AG04450 (cell line): ENCODE results near the gene DRC7. TPM values are rescaled to one million over a fixed set of nuclear protein-coding genes. Genes with fewer than 3 reads are reported as not detected.

Experiments
- CTCF ChIA-PET: fragments of 300-600, 350-600 bp; formaldehyde crosslinking; extraction: SDS; loops from one replicate; lab custom pipeline; 2022; ENCODE audit warnings: antibody characterized with exemption, inconsistent platforms; lab: Charles Lee
- POLR2A ChIA-PET: fragments of 350-600 bp; formaldehyde crosslinking; extraction: SDS; loops from one replicate; lab custom pipeline; 2021; ENCODE audit warnings: antibody characterized with exemption, inconsistent platforms; lab: Yijun Ruan, JAX
- DNase-seq: peaks from one replicate; pipeline ENCODE4 v3.0.0-alpha.2; 2011; ENCODE audit warnings: low read depth, low spot score
- H3K27ac ChIP-seq: one replicate; pipeline ENCODE4 v1.5.1; 2012; ENCODE audit warnings: low read depth, low read length, control low read depth
- H3K27me3 ChIP-seq: one replicate; pipeline ENCODE4 v1.6.0; 2012; ENCODE audit warnings: low read length; ENCODE audit not compliant: control insufficient read depth, insufficient read depth
- H3K4me3 ChIP-seq: 2 replicates; pipeline ENCODE4 v1.5.1; 2011; ENCODE audit warnings: mild to moderate bottlenecking, low read depth, low read length, control low read depth
- H3K9me3 ChIP-seq: 2 replicates; pipeline ENCODE4 v1.5.1; 2012; ENCODE audit warnings: low read length; ENCODE audit not compliant: control insufficient read depth, insufficient read depth
- CTCF ChIP-seq: IDR thresholded peaks from 2 replicates; pipeline ENCODE4 v1.5.1; 2011; ENCODE audit warnings: low read depth, low read length, control low read depth, inconsistent platforms
- polyA plus RNA-seq: library from polyadenylated mRNA; depleted of rRNA; stranded (reverse); fragments of >200 nt; gene quantifications from 2 replicates; pipeline ENCODE4 v1.2.3, GENCODE V29; 2011

DRC7 gene
- polyA plus RNA-seq, 1 experiment = not detected

GRCh38 chr16:57688987-57689761 is 5.4 kb upstream of the DRC7 start:
- CTCF ChIA-PET = no interaction called here
- DNase-seq = no peak
- no peak overlapping the region for H3K4me3 ChIP-seq
- TF ChIP-seq CTCF = no peak
- H3K27me3 ChIP-seq = peaks cover 54% of the 10 kb centered on the region
- POLR2A ChIA-PET = no interaction called here
- H3K27ac ChIP-seq = no peak overlapping the region
- H3K9me3 ChIP-seq = no peaks in the 10 kb centered on the region

GRCh38 chr16:57689762-57690558 is 4.6 kb upstream of the DRC7 start:
- CTCF ChIA-PET = no interaction called here
- peaks cover 50% of the 10 kb centered on the region for H3K27me3 ChIP-seq
- no peak overlapping the region for H3K27ac ChIP-seq
- POLR2A ChIA-PET = no interaction called here
- no peak overlapping the region for H3K4me3 ChIP-seq
- TF ChIP-seq CTCF = no peak
- no peaks in the 10 kb centered on the region for H3K9me3 ChIP-seq
- no peak for DNase-seq

GRCh38 chr16:57690782-57691471 is 3.7 kb upstream of the DRC7 start:
- no peak overlapping the region for H3K27ac ChIP-seq

GRCh38 chr16:57692636-57693035 is 2.0 kb upstream of the DRC7 start:
- CTCF ChIA-PET = no interaction called here
- no peak for TF ChIP-seq CTCF
- no peak for DNase-seq
- POLR2A ChIA-PET = no interaction called here
- Histone ChIP-seq H3K27ac (no peak overlapping the region), H3K9me3 (no peaks in the 10 kb centered on the region), H3K4me3 (no peak overlapping the region), H3K27me3 (peaks cover 47% of the 10 kb centered on the region)

More at GRCh38 chr16:57690782-57691471, 3.7 kb upstream of the DRC7 start:
- H3K27me3 ChIP-seq = peaks cover 51% of the 10 kb centered on the region
- DNase-seq = no peak
- H3K9me3 ChIP-seq = no peaks in the 10 kb centered on the region
- no peak overlapping the region for H3K4me3 ChIP-seq
- POLR2A ChIA-PET = no interaction called here
- CTCF ChIA-PET = no interaction called here
- TF ChIP-seq CTCF = no peak
